WI38 (cell line): Measurements from ENCODE around the gene PRXL2B.

Experiments used
- H3K4me3 ChIP-seq: 2 replicates; pipeline ENCODE4 v1.5.1; 2011; ENCODE audit warnings: low read depth, mild to moderate bottlenecking, control low read depth, low read length
- CTCF ChIP-seq: IDR thresholded peaks from 2 replicates; pipeline ENCODE4 v1.5.1; 2012; ENCODE audit warnings: low read depth, mild to moderate bottlenecking, control low read depth, low read length

The PRXL2B gene

GRCh38 chr1:2606881-2607621 lies 20.5 kb downstream of the PRXL2B start:
- TF ChIP-seq CTCF, result no peak
- H3K4me3 ChIP-seq, result no peak overlapping the region

- TF ChIP-seq CTCF, result no peak
- H3K4me3 ChIP-seq, result no peak overlapping the region
Measured at GRCh38 chr1:2607641-2608091, 21.1 kb downstream of the PRXL2B start.

DNA sequence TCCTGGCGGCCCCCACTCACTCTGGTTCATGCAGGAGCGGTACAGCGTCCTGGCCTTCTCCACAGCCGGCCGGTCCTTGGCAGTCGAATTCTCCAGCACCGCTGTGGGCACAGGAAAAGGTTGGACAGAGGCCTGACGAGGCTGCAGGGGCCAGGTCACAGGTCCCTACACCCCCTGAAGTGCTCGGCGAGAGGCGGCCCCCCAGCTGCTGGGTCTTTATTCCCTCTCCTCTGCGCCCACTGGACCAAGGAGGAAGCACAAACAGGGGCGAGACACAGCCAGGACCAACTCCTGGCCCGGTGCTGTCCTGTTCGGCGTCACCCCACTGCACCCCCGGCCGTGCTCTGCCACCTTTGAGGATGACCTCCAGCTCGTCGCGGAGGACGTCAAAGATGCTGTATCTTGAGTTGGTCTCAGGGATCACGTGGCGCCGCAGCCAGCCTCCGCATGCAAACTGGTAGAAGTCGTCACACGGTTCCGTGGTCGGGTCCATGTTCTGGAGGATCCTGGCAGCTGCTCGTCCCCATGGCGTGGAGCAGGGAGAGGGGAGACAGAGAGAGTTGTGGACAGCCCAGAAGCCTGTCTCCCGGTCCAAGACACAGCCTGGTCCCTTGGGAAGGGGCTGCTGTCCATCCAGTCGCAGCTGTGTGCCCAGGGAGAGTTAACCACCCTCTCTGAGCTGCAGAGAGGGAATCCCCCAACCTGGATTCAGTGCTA lies 22.9 kb downstream of the PRXL2B start:
- H3K4me3 ChIP-seq, result no peak overlapping the region
- no peak for TF ChIP-seq CTCF

- no peak overlapping the region for H3K4me3 ChIP-seq
- TF ChIP-seq CTCF, result no peak
Measured at GRCh38 chr1:2610036-2610959, 23.7 kb downstream of the PRXL2B start.

GRCh38 chr1:2611031-2611501 lies 24.5 kb downstream of the PRXL2B start:
- H3K4me3 ChIP-seq, result no peak overlapping the region
- TF ChIP-seq CTCF, result no peak

DNA sequence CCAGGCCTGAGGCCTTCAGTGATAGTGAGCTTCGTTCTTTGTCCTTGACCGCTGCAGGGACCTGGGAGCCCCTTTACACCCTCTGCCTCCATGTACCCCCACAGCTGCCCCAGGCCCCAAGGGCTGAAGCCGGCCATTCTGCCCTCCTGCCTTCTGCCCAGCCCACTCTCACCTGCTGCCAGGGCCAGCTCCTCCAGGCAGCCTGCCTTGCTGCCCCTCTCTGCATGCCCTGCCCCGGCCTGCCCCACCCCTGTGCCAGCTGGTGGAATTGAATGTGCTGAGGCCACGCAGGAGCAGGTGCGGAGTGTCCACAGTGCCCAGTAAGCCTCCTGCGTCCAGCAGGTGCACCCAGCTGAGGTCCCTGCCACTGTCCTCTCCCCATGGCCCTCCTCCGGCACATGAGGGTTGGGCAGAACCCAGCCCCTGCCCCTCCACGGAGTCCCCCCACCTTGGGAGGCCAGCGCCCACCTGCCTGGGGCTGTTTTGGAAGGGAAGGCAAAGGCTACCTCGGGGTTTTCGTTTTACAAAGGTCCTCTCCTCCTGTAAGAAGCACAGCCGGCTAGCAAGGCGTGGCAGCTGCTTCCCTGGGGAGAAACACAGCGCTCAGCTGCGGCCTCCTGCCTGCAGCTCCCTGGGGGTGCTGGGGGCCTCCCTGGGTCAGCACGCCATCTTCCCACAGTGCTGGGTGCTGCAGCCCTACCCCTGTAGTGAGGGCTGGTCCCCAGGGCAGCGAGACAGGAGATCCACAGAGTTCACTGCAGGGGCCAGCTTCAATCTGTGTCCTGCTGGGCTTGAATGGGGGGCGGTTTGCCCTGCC lies 25.3 kb downstream of the PRXL2B start:
- no peak overlapping the region for H3K4me3 ChIP-seq
- TF ChIP-seq CTCF, result no peak
